Right cardiac atrium (tissue), 5 donors: ENCODE data around the gene BMP7. TPM values are rescaled to one million over a fixed set of nuclear protein-coding genes. Genes with fewer than 3 reads are reported as not detected.

Source experiments
- ATAC-seq, 2 donors: fragments of 200-7000 bp; cut with Tn5 transposase; one replicate each; pipeline versions ENCODE4 v1.8.0 to v1.9.1; 2020; ENCODE audit warnings: moderate library complexity in 2 of 2, mild to moderate bottlenecking in 1 of 2
- DNase-seq, 3 donors: peaks; one replicate each; pipeline ENCODE4 v3.0.0-alpha.2; 2020
- H3K27ac ChIP-seq: one replicate; pipeline ENCODE4 v1.5.1; 2013; ENCODE audit warnings: mild to moderate bottlenecking, low read length, control low read depth, moderate library complexity
- H3K27me3 ChIP-seq: one replicate; pipeline ENCODE4 v1.6.1; 2013; ENCODE audit not compliant: control insufficient read depth, insufficient read depth
- H3K4me1 ChIP-seq: one replicate; pipeline ENCODE4 v1.6.1; 2013; ENCODE audit warnings: low read length; ENCODE audit not compliant: control insufficient read depth, insufficient read depth
- H3K4me3 ChIP-seq: one replicate; pipeline ENCODE4 v1.5.1; 2013; ENCODE audit warnings: low read length, control low read depth
- H3K9me3 ChIP-seq: one replicate; pipeline ENCODE4 v1.6.1; 2013; ENCODE audit warnings: low read length; ENCODE audit not compliant: control insufficient read depth
- WGBS: extraction: QIAGEN DNeasy Blood & Tissue Kit; methylation state at CpG from one replicate; pipeline ENCODE4 v1.1.7; 2013; 5-methylcytosine and 5-hydroxymethylcytosine counted together
- intact Hi-C, 4 donors: fragments of 100-400 bp; cut with DNase I; formaldehyde crosslinking; loops; one replicate each; pipeline versions ENCODE4 v1.11.0 to v1.14.0; 2022 to 2023
- long read RNA-seq, 4 donors: library from polyadenylated mRNA; unstranded; transcript quantifications; one replicate each; pipeline ENCODE4 v2.0.0, GENCODE V29; 2020 to 2021
- polyA plus RNA-seq: library from polyadenylated mRNA; stranded (reverse); fragments of 200-250 nt; gene quantifications from one replicate; pipeline ENCODE4 v1.2.3, GENCODE V29; 2013
- total RNA-seq, 4 donors: library from RNA; stranded (reverse); fragmentation: NEBNext Ultra II Directional; extraction: Animal tissue kit (Norgen Biotek cat#: 25700); gene quantifications; one replicate each; pipeline ENCODE4 v1.2.1, GENCODE V29; 2021
- donor health status: healthy with polysubstance abuse.
- donor health status: DM: no; HTN: yes; CAD: no.
- donor health status: DM: no; HTN: no; CAD: no.
- donor health status: DM: no; HTN: yes; CAD: no; lungs with severe emphysema.
- donor health status: DM: yes; HTN: yes; CAD: no.

BMP7 gene
- total RNA-seq: 10 to 100 TPM; 29.1 to 39.4 (median 32.3) TPM
- polyA plus RNA-seq: 22.4 TPM
- long read RNA-seq, donor 1, full-length matches to known transcripts: 158 of 176 reads
- long read RNA-seq, donor 1, partial matches to known transcripts: 11 of 176 reads
- long read RNA-seq, donor 1, other reads (novel, unspliced or antisense): 7 of 176 reads
- long read RNA-seq, donor 2, full-length matches to known transcripts: 76 of 88 reads
- long read RNA-seq, donor 2, partial matches to known transcripts: 3 of 88 reads
- long read RNA-seq, donor 2, other reads (novel, unspliced or antisense): 9 of 88 reads
- long read RNA-seq, donor 3, full-length matches to known transcripts: 99 of 115 reads
- long read RNA-seq, donor 3, partial matches to known transcripts: 6 of 115 reads
- long read RNA-seq, donor 3, other reads (novel, unspliced or antisense): 10 of 115 reads
- long read RNA-seq, donor 4, full-length matches to known transcripts: 64 of 70 reads
- long read RNA-seq, donor 4, partial matches to known transcripts: 1 of 70 reads
- long read RNA-seq, donor 4, other reads (novel, unspliced or antisense): 5 of 70 reads

DNA sequence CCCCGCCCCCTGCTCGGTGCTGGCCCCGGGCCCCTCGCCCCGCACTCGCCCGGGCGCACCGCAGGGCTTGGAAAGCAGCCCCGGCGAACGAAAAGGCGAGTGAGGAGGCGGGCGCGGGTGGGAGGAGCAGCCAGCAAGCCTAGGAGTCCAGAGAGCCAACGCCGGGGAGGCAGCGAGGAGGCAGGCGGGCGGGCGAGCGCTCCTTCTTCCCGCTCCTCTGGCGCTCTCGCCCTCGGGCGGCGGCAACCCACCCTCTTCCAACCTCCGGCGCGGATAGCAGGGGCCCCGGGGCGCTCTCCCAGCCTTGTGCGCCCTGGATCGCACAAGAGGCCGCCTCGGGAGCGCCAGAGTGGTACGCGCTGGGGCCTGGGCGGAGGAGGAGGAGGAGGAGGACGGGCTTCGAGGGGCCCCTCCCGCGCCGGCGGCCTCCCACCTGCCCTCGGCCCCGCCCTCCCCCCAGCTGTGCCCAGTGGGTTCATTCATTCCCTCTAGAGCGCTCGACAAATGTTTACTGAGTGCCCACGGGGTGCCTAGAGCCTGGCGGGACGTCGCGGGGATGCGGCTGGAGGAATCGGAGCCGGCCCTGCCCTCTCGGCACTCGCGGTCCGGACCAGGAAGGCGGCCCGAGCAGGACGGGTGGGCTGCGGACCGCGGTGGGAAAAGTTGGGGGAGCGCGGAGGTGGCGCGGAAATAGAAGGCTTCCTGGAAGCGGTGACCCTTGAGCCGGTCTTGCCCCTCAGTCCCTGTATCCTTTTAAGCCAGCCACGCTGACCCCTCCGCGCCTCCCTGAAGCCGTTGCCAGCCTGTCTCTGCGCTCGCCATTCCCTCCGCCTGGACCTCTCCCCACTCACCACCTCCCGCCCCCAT lies at the start of gene BMP7:
Gene BMP7, minus strand, starts transcription at position 351 of the 867 bp plus-strand sequence. CDS start 519 bp downstream, outside the sequence.
- intact Hi-C loops: loop anchor here in 2 of 4 donors (10.0 kb wide), 1 partner anchor 102 kb away; no protein-coding TSS in a partner anchor
- ATAC-seq: peak; percentile 34 to 44
- WGBS: under 1% methylated on average over 84 of the region's 84 CpGs
- H3K27ac ChIP-seq: peak within 1 kb of the TSS; percentile 18
- no peaks in the 10 kb centered on the region for H3K4me1 ChIP-seq
- H3K4me3 ChIP-seq: peak within 1 kb of the TSS; percentile 40
- H3K9me3 ChIP-seq: no peaks in the 10 kb centered on the region
- no peaks in the 10 kb centered on the region for H3K27me3 ChIP-seq
- DNase-seq: peak in 2 of 3 donors; percentile 55 to 64

GRCh38 chr20:57315976-57316480 lies 49.6 kb upstream of the BMP7 start:
- WGBS: 82% methylated on average over 8 of the region's 8 CpGs

DNA sequence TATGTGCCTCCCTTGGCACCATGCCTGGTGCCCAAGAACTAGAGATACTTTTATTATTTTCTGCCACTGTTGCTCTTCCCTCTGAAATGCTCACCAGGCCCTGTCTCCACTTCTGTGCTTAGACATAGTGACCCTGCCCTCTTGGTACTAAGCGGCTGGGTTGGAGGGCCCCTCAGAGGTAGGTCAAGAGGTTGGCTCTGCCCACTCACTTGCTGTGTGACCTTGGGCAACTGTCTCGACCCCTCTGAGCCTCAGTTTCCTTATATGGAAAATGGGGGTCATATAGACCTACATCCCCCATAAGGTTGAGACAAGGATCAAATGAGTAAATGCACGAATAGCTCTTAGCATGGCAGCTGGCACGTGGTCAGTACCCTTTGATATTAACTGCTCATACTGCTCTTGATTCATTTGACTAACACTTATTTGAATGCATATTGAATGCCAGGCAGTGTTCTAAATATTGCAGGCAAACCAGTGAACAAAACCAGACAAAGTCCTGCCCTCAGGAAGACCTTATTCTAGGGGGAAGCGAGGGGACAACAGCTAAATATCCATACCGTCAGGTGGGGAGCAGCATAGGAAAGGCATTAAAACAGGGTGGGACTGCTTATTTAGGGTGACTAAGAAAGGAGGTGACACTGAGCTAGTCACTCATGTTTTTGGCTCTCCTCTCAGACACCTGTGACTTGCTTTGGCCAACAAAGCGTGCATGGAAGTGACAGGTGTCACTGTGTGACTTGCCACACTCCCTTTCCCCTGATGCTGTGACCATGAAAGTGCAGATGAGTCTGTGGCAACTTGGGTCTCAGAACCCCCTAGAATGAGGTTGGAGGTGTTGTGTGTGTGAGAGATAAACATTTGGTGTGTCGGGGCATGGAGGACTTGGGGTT lies 48.9 kb upstream of the BMP7 start:
- Histone ChIP-seq H3K4me1 (no peaks in the 10 kb centered on the region), H3K4me3 (no peak overlapping the region), H3K27ac (no peak overlapping the region), H3K27me3 (no peaks in the 10 kb centered on the region), H3K9me3 (no peaks in the 10 kb centered on the region)
- no peak for ATAC-seq
- intact Hi-C loops: no loop called here
- 77% methylated on average over 8 of the region's 8 CpGs for WGBS
- DNase-seq: no peak

More at GRCh38 chr20:57315976-57316480, 49.6 kb upstream of the BMP7 start:
- ATAC-seq: no peak
- intact Hi-C loops: no loop called here
- no peak overlapping the region for H3K4me3 ChIP-seq
- H3K27ac ChIP-seq: no peak overlapping the region
- no peaks in the 10 kb centered on the region for H3K4me1 ChIP-seq
- H3K27me3 ChIP-seq: no peaks in the 10 kb centered on the region
- DNase-seq: no peak
- H3K9me3 ChIP-seq: no peaks in the 10 kb centered on the region

DNA sequence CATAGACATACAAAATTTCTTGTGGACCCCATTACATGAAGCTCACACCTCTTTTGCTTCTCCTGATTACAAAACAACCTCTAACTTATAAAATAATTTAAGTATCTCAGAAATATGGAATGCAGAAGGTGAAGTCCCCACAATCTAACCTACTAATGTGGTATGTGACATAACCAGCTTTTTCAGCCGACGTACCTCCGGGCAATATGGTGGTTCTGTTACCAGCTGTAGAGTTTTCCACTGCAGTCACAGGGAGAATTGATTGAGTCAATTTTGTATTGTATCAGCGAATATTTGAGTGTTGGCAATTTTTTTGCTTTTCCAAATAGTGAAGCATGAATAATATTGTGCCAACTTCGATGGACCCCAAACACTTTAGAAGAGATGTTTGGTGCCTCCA lies 47.5 kb upstream of the BMP7 start:
- ATAC-seq (no peak), DNase-seq (no peak)
- intact Hi-C loops: no loop called here
- Histone ChIP-seq H3K27me3 (no peaks in the 10 kb centered on the region), H3K4me3 (no peak overlapping the region), H3K9me3 (no peaks in the 10 kb centered on the region), H3K27ac (no peak overlapping the region), H3K4me1 (no peaks in the 10 kb centered on the region)
- 90% methylated on average over 5 of the region's 5 CpGs for WGBS

DNA sequence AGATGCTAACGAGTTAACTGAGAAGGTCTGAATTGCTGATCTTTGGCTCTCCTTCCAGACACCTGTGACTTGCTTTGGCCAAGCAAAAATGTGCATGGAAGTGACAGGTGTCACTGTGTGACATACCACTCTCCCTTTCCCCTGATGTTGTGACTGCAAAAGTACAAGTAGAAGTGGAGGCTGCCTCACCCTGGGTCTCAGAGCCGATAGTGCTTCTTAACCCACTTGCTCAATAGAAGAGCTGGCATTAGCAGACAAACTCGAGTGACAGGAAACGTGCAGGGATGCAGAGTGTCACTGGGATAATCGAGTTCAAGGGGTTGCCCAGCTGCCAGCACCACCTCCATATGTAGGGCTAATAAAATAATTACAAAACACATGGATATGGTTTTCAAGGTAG lies 46.8 kb upstream of the BMP7 start:
- H3K27ac ChIP-seq: no peak overlapping the region

DNA sequence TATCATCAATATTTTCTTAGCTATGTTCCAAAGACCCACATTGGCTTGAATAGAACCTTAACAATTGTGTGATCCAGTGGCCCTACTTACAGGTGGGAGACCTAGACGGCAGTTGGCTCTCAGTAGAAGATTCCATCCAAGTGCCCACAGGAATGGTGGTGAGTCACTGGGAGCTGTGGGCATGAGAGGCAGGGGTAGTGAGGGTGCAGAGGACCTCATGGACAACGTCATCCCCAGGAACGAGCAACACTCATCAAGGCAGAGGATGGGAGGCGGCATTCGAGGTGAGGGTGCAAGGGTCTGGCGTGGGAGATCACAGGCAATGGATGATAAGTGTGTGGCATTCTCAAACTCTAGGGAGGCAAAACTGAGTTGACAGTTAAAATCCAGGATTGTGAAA lies 45.7 kb upstream of the BMP7 start:
- WGBS: 79% methylated on average over 6 of the region's 6 CpGs
- Histone ChIP-seq H3K9me3 (no peaks in the 10 kb centered on the region), H3K4me1 (no peaks in the 10 kb centered on the region), H3K4me3 (no peak overlapping the region), H3K27me3 (no peaks in the 10 kb centered on the region), H3K27ac (no peak overlapping the region)
- no peak for DNase-seq
- intact Hi-C loops: no loop called here
- ATAC-seq: no peak

More for the DNA sequence above, 46.8 kb upstream of the BMP7 start:
- 57% methylated on average over 5 of the region's 5 CpGs for WGBS
- Histone ChIP-seq H3K27me3 (no peaks in the 10 kb centered on the region), H3K4me1 (no peaks in the 10 kb centered on the region), H3K9me3 (no peaks in the 10 kb centered on the region), H3K4me3 (no peak overlapping the region)
- intact Hi-C loops: no loop called here
- ATAC-seq: no peak
- DNase-seq: no peak

DNA sequence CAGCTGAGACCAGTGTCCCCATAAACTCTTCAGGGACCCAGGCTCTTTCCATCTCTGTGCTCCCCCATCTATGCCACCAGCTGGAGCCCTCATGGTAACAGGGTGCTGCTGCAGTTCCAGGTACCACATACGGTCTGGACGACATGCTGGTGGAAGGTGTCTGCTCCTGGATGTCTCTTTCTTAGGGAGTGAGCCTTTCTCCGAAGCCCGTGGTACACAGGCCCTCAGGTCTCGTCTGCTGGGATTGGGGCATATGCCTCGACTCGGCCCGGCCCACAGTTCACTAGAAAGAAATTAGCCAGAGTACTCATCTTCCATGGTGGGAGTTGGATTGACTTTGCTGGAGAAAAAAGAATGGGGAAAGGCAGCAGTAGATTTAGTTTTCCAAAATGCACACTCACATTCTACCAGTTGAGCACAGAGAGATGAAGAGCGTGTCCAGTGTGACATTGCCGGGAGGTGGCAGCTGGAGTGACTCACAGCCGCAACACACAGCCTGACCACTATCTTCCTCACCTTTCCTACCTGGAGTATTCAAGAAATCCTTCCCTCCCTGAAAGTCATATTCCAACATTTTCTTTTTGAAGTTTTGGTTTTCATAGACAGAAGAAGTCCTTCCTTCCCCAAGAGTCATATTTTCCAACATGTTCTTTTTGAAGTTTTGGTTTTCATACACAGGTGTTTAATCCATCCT lies 44.5 kb upstream of the BMP7 start:
- Histone ChIP-seq H3K4me3 (no peak overlapping the region), H3K4me1 (no peaks in the 10 kb centered on the region), H3K27ac (no peak overlapping the region), H3K9me3 (no peaks in the 10 kb centered on the region), H3K27me3 (no peaks in the 10 kb centered on the region)
- intact Hi-C loops: no loop called here
- WGBS: 92% methylated on average over 11 of the region's 11 CpGs
- DNase-seq (no peak), ATAC-seq (no peak)

DNA sequence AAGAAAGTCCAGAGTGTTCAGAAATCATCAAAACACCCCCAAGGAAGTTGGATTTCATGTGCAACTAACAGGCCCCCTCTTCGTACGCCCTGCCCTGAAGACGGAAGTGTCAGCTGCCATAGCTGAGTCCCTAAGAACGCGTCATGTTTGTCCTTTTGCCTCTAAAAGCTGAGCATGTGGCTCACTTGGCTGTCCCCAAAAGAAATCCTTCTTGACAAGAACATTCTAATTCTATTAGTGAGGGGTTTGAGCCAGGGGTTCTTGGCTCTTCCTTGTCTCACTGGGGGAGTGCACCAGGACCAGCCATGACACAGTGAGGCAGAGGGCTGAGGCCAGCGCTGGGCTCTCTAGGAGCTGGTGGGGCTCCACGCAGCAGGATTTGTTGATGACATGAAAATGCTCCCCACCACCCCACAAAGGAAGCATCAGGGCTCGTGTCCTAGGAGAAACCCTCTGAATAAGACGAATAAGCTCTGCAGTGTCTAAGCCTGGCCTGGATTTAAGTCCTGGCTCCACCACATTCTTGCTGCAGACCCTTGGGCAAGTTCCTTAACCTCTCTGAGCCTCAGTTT lies 43.2 kb upstream of the BMP7 start:
- DNase-seq: peak in 1 of 3 donors; percentile 20
- H3K4me1 ChIP-seq: no peaks in the 10 kb centered on the region
- no peaks in the 10 kb centered on the region for H3K9me3 ChIP-seq
- ATAC-seq: no peak
- intact Hi-C loops: no loop called here
- 65% methylated on average over 9 of the region's 9 CpGs for WGBS
- no peak overlapping the region for H3K27ac ChIP-seq
- H3K4me3 ChIP-seq: no peak overlapping the region
- H3K27me3 ChIP-seq: no peaks in the 10 kb centered on the region

GRCh38 chr20:57308451-57309271 lies 42.2 kb upstream of the BMP7 start:
- DNase-seq: peak in 1 of 3 donors; percentile 27
- H3K9me3 ChIP-seq: no peaks in the 10 kb centered on the region
- no peaks in the 10 kb centered on the region for H3K4me1 ChIP-seq
- no peak overlapping the region for H3K27ac ChIP-seq
- intact Hi-C loops: no loop called here
- H3K27me3 ChIP-seq: no peaks in the 10 kb centered on the region
- 50% methylated on average over 13 of the region's 13 CpGs for WGBS
- no peak overlapping the region for H3K4me3 ChIP-seq
- ATAC-seq: no peak
